HCT116 (cell line): Measurements from ENCODE around the gene SDK1.

ENCODE experiments used
- CTCF ChIP-seq, 3 experiments: fragments of 200-600 bp in 1 of 3; sonication (generic) in 1 of 3; IDR thresholded peaks in 2 of 3; conservative IDR thresholded peaks in 1 of 3; 2 replicates each; pipeline ENCODE4 v1.5.1; 2012 to 2017; ENCODE audit warnings: low read depth in 2 of 3, low read length in 2 of 3, antibody characterized with exemption in 1 of 3, borderline replicate concordance in 1 of 3, control low read depth in 1 of 3, mild to moderate bottlenecking in 1 of 3, mixed read lengths in 1 of 3, mixed run types in 1 of 3, moderate library complexity in 1 of 3; ENCODE audit not compliant: insufficient read depth in 1 of 3
- EGR1 ChIP-seq: IDR thresholded peaks from 2 replicates; pipeline ENCODE4 v1.6.1; 2012; ENCODE audit warnings: low read depth
- EZH2 ChIP-seq: fragments of 200-600 bp; sonication (generic); IDR thresholded peaks from 2 replicates; pipeline ENCODE4 v1.6.1; 2017; ENCODE audit warnings: antibody characterized with exemption, mixed run types
- MAX ChIP-seq: IDR thresholded peaks from 2 replicates; pipeline ENCODE4 v1.6.1; 2012
- POLR2A ChIP-seq: IDR thresholded peaks from 2 replicates; pipeline ENCODE4 v1.7.0; 2011; ENCODE audit warnings: borderline replicate concordance; ENCODE audit not compliant: insufficient read depth, insufficient read length; ENCODE audit errors: extremely low read depth
- POLR2AphosphoS5 ChIP-seq: IDR thresholded peaks from 2 replicates; pipeline ENCODE4 v1.6.1; 2011; ENCODE audit warnings: mild to moderate bottlenecking, low read depth, low read length, moderate library complexity
- RAD21 ChIP-seq: IDR thresholded peaks from 2 replicates; pipeline ENCODE4 v1.6.1; 2012; ENCODE audit warnings: low read depth, mild to moderate bottlenecking
- REST ChIP-seq: IDR thresholded peaks from 2 replicates; pipeline ENCODE4 v1.6.1; 2012; ENCODE audit warnings: low read depth
- ZNF274 ChIP-seq: fragments of 200-500 bp; sonication (Bioruptor generic); IDR thresholded peaks from 2 replicates; pipeline ENCODE4 v1.6.1; 2014; ENCODE audit warnings: mild to moderate bottlenecking, low read depth, low read length, inconsistent platforms

GRCh38 chr7:4100148-4100547, 799.1 kb downstream of the SDK1 start:
- TF ChIP-seq RAD21 (no peak), POLR2AphosphoS5 (no peak), EZH2 (no peak), POLR2A (no peak), CTCF (IDR thresholded peaks at IDR 0.05 in 2 of 3, conservative IDR thresholded peaks at IDR 0.05 in 1 of 3; ENCODE audit: borderline replicate concordance in 1 of 3, insufficient read depth in 1 of 3, low read depth in 2 of 3, low read length in 2 of 3) (no peak), EGR1 (no peak), ZNF274 (no peak), MAX (no peak), REST (no peak)
